ENCODE results near the gene DLX6.

The DLX6 gene

GRCh38 chr7:96996111-96996957 is 9.0 kb upstream of the DLX6 start:
- no peak for DNase-seq

GRCh38 chr7:96996958-96997511 is 8.3 kb upstream of the DLX6 start:
- no peak for DNase-seq

GRCh38 chr7:96997512-96998032 is 7.8 kb upstream of the DLX6 start:
- DNase-seq = no peak

- no peak for DNase-seq
These were observed 7.0 kb upstream of the DLX6 start for GRCh38 chr7:96998333-96998732.

- DNase-seq = no peak
These were observed 6.6 kb upstream of the DLX6 start for GRCh38 chr7:96998744-96999143.

GRCh38 chr7:97001221-97001620 is 4.1 kb upstream of the DLX6 start:
- no peak for DNase-seq

GRCh38 chr7:97001656-97002554 is 3.4 kb upstream of the DLX6 start:
- DNase-seq = no peak

- DNase-seq = no peak
These were observed 2.6 kb upstream of the DLX6 start for GRCh38 chr7:97002555-97003261.

- no peak for DNase-seq
These were observed 1.8 kb upstream of the DLX6 start for GRCh38 chr7:97003262-97004246.

GRCh38 chr7:97004247-97005182 is 838 bp upstream of the DLX6 start:
- DNase-seq = no peak

- peak; percentile 37 for DNase-seq
These were observed 882 bp downstream of the DLX6 start for GRCh38 chr7:97006055-97006815.

GRCh38 chr7:97006816-97007582 is 1.6 kb downstream of the DLX6 start:
- no peak for DNase-seq

GRCh38 chr7:97007583-97007861 is 2.2 kb downstream of the DLX6 start:
- DNase-seq = no peak

GRCh38 chr7:97008275-97008917 is 3.0 kb downstream of the DLX6 start:
- DNase-seq = no peak

GRCh38 chr7:97009753-97010732 is 4.7 kb downstream of the DLX6 start:
- DNase-seq = no peak

- DNase-seq = no peak
These were observed 5.8 kb downstream of the DLX6 start for GRCh38 chr7:97011104-97011503.

All from central memory CD4-positive, alpha-beta T cell (primary cell).